ENCODE measurements around the gene LRBA.
"Not testable (repeated sequence)": the region's sequence is repeated elsewhere in the genome, so short reads cannot be mapped to it uniquely, and the experiment has no call there.

The LRBA gene

DNA sequence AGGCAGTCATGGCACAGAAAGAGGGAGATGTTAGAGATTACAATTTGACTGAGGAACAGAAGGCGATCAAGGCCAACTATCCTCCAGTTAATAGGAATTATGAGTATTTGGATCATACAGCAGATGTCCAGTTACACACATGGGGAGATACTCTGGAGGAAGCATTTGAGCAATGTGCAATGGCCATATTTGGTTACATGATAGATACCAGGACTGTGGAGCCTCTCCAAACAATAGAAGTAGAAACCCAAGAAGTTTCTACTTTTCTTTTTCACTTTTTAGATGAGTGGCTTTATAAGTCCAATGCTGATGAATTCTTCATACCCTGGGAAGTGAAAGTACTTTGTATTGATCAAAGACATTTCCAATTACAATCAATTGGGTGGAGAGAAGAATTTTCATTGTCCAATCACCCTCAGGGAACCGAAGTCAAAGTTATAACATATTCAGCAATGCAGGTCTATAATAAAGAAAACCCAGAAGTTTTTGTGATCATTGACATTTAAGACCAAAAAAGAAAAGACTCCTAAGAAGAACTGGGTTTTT lies 294.0 kb downstream of the LRBA start:
- DNase-seq = no peak

DNA sequence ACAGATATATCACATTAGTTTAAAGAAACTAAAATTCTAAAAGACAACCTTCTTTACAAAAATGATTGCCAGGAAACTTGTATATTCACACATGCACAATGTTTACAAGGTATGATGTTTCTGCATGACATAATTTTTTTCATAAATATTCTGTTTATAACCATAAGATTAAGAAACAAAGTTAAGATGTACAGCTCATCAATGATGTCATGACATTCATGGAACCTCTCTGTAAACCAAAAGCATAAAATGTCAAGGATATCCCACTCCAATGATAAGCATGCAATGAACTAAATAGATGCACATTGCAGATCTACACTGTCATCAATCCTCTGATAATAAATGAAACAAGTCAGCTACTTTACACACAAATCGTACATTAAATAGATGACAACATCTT lies 297.1 kb downstream of the LRBA start:
- no peak for DNase-seq

DNA sequence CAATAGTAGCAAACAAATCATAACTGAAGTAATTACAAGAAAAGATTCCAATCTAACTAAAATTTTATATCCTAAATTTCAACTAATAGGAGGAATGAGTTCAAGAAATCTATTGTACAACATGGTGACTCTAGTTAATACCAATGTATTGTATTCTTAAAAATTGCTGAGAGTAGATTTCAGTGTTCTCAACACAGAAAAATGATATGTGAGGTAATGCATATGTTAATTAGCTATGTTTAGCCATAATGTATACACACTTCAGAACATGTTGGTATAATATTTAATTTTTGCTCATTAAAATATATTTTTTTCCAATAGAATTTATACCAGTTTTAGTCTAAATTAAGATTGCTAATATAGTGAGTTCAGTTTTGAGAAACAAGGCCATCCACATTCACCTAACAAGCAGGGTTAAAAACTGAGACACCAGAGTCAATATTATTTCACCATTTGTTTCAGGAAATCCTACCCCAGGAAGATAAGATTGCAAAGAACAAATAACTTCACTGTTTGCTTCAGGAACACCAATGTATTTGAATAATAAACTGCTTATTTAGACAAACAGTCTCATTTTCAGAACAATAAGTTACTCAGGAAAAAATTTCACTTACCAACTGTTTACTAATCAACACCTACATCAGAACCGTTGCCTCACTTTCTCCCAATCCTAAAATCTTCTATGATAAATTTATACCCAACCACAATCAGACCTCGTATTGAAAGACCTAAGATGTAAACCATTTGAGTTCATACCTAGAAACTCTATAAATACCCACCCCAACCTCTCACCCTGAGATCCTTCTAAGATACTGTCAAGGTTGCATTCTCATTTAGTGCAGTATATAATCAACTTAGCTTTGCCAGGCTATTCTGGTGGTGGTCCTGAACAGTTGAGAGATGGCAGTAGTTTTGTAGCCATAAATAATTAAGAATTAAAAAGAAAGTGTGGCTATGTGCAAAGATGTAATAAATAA lies 300.3 kb downstream of the LRBA start:
- DNase-seq = no peak

DNA sequence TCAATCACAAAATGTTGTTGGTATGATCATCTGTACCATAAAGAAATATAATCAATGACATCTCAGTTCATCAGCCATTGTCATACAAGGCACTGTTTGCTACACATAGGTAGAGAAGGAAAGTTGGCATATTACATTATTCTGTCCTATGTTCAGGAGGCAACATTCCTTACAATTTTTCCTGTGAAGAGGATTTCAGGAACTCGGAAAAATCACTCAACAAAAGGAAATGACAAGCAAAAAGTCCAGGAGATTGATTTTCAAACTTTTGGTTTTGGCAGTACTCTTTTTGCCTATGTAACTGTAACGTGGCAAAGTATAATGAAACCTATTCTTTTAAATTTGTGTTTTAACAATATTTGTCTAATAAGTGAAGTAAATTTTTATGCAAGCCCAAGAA lies 301.8 kb downstream of the LRBA start:
- no peak for DNase-seq

DNA sequence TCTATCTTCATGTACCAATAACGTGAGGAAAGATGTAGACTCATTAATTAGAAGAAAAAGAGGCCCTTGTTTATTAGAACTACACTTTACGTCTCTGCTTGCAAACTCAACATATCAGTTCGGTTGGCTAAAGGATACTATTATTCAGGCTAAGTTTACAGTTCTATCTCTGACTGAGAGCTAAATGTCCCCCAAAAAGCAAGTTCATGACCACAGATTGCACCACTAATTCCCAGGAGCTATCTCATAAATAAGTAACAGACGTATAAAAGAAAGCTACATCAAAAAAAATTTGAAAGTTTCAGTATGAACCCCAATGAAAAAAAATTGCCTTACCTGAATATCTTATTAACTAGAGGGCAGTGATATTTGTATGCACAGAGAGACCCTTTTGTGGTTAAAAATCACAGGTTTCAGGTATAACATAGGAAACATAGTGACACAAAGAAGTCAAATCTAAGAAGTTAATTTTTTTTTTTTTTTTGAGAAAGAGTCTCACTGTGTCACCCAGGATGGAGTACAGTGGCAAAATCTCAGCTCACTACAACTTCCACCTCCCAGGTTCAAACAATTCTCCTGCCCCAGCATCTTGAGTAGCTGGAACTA lies 304.2 kb downstream of the LRBA start:
- DNase-seq = no peak

DNA sequence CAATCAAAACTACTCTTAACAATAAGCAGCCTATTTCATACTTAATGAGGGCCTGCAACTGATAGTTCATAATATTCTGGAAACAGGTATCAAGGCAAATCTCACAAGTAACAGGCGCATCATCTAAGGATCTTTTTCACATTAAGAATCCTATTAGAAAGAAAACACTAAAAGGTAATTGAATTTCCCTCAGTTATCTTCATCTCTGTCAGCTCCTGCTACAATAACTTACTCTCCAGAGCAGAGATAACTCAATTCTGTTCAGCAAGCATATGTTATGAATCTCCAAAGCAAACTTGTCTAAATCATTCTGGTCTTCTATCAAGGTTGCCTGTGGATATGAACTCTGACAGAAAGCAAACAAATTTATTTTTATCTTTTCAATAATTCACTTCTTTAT lies 307.1 kb downstream of the LRBA start:
- DNase-seq = no peak

DNA sequence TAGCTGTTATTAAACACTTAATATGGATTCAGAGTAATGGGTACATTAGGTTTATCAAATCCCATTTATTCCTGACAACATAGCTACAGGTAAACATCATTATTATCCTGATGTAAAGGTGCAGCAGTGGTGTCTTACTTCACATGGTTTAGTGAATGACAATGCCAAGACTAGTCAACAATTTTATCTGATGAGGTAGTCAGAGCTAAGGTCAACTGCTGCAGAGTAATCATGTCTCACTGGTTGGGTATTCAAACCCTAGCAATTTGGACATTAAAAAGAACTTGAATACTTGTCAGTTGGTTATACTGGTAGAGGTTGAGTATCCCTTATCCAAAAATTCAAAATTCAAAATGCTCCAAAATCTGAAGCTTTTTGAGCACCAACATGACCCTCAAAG lies 315.5 kb downstream of the LRBA start:
- DNase-seq = no peak

DNA sequence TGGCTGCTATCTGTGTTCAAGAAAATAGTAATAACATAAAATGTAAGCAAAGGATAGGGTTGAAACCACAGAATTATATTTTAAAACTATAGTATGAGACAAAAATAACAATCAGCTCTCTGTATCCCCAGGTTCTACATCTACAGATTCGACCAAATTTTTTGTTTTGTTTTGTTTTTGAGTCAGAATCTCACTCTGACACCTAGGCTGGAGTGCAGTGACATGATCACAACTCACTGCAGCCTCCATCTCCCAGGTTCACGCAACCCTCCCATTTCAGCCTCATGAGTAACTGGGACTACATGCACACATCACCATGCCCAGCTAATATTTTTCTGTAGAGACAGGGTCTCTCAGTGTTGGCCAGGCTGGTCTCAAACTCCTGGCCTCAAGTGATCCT lies 319.9 kb downstream of the LRBA start:
- no peak for DNase-seq

DNA sequence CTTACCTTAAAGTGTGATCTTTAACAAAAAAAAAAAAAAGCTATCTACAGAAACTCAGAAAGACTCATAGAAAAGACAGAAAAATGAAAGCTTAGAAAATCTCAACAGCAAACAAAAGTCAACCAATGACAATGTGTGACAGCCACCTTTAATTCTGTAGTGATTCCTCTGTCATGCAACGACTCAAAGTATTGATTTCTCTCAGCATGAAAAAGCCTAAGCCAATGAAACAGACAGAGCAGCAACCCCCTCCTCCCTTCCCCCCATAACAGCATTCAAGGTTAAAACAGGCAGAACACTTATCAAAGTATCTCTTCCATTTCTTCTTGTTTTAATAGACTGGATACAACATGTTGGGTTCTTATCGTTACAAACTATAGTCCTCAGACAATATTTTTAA lies 320.6 kb downstream of the LRBA start:
- no peak for DNase-seq

DNA sequence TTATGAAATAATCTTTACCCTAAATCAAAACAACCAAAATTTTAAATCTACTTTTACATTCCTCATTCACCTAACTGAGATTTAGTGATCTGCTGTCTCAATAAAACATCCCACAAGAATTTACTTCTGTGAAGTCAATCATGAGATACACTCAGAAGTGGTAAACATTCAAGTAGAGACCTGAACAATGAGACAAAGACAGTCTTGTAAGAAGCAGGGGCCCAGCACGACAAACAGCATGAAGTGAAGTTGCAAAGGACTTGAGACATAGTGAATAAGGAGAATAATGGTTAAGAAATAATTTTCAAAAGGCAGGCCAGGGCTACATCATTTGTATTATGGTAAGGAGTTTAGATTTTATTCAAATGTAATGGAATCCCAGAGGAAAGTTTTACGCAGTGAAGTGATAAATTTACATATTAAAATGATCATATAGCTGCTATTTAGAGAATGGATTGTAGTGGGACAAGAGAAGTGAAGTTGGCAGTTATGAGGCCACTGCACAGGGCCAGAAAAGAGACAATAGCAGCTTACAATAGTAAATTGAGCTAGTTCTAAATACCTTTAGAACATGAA lies 331.2 kb downstream of the LRBA start:
- DNase-seq = no peak

DNA sequence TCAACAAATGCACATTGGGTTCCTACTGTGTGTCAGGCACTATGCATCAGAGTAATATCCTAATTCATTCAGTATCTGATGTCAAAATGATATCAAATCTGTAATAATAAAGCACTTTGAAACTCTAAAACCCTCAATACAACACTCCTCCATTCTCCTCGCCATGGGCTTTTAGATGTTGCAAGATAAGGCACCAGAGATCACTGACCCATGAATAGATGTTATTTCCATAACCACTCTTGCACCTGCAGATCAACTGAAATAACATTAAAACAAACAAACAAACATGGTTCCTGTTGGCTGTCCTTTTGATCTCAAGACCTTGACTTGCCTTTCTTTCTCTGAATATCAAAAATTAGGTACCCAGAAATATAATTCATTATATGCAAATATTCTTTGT lies 333.0 kb downstream of the LRBA start:
- DNase-seq = peak; percentile 2

DNA sequence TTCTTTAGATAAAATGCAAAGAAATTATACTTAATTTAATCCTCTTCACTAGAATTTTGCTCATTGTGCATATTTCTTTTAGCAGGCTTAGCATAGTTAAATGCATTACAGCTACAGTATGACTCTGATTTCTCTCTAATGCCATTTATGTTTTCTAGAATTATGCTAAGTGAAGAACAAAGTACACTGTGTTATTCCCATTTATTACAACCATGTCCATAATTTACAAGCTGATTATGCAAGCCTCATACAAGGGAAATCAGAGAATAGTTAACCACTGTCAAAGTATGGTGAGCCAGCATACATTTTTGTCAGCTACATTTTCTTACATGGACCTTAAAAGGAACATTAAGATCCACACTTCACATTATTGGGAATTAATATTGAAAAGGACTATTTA lies 334.0 kb downstream of the LRBA start:
- no peak for DNase-seq

DNA sequence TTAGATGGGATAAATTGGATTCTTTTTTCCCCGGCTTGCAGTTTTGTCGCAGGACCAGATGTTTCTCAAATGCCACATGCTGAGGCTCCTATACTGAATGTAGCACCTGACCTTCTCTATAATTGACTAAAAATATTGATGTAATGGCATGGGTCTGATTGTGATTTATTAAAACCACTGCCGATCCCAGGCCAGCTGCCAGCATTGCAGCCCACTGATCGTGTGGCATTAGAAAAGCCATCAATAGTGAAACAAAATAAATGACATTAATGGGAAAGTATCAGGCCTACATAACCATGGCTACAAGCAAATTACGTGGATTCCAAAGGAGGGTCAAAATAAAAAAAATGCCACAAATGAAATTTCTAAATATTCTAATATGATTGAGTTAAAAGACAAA lies 334.4 kb downstream of the LRBA start:
- DNase-seq = no peak

DNA sequence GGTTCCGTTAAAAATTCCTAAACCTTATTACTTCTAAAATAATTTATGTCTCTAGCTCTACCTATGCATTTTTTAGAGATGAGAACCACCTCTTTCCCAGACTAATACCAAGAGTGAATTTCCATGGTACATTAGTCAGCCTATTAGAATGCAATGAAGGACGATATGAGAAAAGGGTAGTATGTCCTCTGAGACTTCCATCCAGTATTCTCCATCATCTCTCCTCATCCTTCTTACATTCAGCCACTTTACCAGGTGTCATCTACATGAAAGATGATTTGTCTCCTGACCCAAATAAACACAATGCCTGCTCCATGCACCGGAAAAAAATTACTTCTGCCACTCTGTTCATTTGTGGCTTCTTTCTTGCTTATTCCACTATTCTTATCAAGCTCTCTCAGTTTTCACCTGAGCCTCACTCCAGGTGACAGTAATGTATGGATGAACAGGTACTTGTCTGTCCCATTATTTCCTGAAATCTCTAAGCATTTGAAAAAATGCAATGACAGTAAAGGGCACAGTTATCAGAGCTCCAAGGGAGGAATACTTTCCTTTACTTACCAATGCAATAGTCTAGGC lies 335.2 kb downstream of the LRBA start:
- DNase-seq = no peak

DNA sequence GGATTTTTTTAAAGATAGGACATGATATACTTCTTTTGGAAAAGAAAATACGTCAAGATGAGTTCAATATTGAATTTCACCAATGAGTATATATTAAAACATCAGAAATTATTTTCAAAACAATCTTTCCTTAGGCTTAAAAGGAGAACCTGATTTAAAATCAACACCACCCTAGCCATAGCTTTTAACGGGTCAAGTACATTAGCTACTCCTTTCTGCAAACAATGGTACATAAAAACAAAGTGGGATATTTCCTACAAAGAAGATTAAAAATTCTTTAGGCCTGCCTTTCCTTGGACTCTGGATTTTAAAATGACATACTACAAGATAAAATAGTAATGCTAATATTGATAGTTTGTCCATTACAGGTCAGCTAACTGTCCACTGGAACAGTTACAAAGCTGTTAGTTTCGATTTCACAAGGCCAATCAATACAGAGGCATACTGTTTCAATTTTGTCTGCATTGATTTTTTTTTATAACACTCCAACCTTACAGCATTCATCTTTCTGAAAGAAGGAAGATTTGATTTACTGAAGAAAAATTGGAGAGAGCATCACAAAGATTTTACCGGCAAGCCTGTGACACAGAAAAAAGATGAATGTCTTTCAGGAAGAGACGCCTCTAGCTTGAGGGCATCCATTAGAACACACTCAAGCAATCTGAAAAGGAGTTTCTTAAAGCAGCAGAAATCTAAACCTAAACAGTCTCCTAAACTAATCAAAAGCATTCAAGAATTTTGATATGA lies 335.9 kb downstream of the LRBA start:
- no peak for DNase-seq

DNA sequence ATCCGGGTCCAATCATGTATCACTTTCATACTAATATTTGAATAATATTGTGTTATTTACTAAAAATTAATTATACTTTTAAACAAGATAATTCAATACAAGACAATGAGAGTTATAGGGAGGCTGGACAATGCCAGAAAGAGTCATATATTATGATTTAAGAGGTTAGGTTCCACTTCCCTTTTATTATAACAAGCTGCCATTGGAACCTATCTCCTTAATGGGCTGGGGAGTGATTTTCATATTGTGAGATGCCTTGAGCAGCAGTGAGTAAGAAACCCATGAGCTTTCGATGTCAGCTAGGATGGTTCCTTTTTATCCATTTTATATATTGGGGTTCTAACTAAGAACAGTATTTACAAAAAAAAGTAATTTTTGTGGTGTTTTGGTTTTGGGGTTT lies 341.3 kb downstream of the LRBA start:
- no peak for DNase-seq

DNA sequence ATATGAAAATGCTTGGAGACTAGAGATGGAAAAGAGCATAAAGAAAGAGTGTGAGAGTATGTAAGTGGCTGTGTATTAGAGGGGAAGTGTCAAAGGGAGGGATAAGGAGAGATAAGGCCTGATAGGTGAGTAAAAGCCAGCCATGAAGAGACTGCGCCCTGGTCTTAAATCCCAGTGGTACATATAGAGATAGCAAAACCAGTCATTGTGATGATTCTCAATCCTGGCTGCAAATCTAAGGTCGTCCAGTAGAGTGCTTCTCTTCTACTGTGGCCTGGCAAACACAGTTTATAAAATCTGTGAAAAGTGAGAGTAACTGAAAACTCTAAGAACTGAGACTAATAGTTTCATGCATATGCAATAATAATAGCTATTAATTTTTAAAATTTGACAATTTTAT lies 346.3 kb downstream of the LRBA start:
- DNase-seq = no peak

DNA sequence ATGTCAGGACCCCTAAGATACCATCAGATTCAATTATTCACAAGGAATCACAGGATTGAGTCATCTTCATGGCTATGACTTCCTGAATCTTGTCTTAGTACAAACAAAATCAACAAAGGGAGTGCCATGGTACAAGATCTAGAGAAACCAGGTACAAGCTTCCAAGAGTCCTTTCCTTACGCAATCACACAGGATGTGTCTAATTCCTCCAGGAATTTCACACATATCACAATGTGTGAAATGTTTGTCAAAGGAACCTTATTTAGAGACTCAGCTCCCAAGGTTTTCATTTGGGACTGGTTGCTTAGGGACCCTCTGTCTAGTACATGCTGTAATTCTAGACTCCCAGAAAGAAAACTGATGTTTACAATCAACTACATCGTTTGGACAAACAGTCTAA lies 350.1 kb downstream of the LRBA start:
- DNase-seq = no peak

DNA sequence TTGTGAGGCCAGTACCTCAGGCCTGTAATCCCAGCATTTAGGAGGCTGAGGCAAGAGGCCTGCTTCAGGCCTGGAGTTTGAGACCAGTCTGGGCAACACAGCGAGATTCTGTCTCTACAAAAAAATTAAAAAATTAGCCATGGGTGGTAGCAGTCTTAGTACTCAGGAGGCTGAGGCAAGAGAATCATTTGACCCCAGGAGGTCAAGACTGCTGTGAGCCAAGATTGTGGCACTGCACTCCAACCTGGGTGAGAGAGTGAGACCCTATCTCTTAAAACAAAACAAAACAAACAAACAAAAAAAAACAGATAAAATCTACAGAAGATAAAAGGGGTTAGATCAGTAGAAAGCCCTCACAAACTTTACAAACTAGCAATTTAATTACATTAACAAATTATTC lies 352.4 kb downstream of the LRBA start:
- no peak for DNase-seq

DNA sequence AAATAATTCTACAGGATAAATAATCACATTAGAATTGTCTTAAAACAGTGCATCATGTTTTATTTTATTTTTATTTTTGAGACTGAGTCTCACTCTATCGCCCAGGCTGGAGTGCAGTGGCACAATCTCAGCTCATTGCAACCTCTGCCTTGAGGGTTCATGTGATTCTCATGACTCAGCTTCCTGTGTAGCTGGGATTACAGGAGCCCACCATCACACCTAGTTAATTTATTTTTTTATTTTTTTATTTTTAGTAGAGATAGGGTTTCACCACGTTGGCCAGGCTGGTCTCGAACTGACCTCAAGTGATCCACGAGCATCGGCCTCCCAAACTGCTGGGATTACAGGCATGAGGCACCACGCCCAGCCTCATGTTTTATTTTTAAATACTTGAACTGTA lies 353.5 kb downstream of the LRBA start:
- DNase-seq = not testable (repeated sequence)

DNA sequence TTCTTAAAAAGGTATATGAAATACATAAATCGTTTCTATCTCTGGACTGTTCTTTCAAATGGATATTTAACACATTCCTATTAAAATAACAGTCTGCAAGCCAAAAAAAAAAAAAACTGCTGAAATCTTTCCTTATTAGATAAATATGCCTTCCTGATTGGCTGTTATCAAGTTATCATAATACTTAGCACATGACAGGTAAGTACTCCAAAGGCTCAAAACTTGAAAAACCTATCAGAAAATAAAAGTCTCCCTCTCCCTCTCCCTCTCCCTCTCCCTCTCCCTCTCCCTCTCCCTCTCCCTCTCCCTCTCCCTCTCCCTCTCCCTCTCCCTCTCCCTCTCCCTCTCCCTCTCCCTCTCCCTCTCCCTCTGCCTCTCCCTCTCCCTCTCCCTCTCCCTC lies 356.8 kb downstream of the LRBA start:
- DNase-seq = not testable (repeated sequence)

DNA sequence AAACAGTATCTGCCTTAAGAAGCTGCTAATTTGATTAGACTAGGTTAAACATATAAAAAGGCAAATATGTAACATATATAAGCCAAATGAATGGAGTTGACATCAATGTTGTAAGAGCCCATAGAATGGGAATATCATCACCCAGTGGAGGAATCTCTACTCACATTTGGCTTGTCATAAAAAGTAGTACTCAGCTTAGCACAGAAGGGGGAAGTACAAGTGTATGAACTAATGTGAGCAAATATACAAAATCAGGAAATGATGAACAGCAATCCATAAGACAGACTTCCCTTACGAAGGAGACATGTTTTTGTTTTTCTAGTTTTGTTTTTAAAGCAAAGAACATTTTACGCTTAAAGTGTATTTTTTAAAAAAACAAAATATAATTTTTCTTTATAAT lies 358.2 kb downstream of the LRBA start:
- no peak for DNase-seq

DNA sequence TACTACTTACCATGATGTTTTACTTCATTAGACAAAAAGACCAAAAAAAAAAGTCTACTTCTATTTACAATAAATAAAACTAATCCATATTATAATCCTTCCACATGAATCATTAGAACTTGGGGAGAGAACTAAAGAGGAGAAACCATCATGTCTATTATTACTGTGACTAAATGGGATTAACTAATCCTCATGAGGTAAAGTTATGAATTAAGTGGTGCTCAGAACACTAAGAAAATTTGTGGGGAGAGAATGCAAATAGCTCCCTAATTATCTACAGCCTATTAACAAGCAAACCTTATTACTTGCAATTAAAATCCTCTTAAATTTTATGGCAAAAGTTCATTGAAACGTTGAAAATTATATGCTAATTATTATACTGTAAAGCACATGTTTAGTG lies 364.3 kb downstream of the LRBA start:
- no peak for DNase-seq

All from NCI-H510A treated with DMSO at 0.1 percent for 48 hours (cell line).